GM21723 (cell line): ENCODE measurements around the gene MAPK8.
"Not testable (repeated sequence)": the region's sequence is repeated elsewhere in the genome, so short reads cannot be mapped to it uniquely, and the experiment has no call there.

Experiments
- ATAC-seq: cut with Tn5 transposase; IDR thresholded peaks from one replicate; pipeline ENCODE4 v1.9.1; 2021; ENCODE audit warnings: mild to moderate bottlenecking, moderate library complexity; ENCODE audit not compliant: unreplicated experiment

The MAPK8 gene

GRCh38 chr10:48414778-48415177, 108.3 kb downstream of the MAPK8 start:
- no peak for ATAC-seq

GRCh38 chr10:48416584-48417232, 110.2 kb downstream of the MAPK8 start:
- ATAC-seq, result no peak

GRCh38 chr10:48417374-48417773, 110.9 kb downstream of the MAPK8 start:
- no peak for ATAC-seq

- ATAC-seq, result no peak
Measured at GRCh38 chr10:48418189-48418788, 111.8 kb downstream of the MAPK8 start.

GRCh38 chr10:48419714-48420113, 113.2 kb downstream of the MAPK8 start:
- ATAC-seq, result no peak

- ATAC-seq, result not testable (repeated sequence)
Measured at GRCh38 chr10:48421862-48422261, 115.4 kb downstream of the MAPK8 start.

GRCh38 chr10:48423884-48424283, 117.4 kb downstream of the MAPK8 start:
- ATAC-seq, result no peak

- ATAC-seq, result no peak
Measured at GRCh38 chr10:48428896-48429295, 122.4 kb downstream of the MAPK8 start.

GRCh38 chr10:48429309-48429708, 122.8 kb downstream of the MAPK8 start:
- no peak for ATAC-seq

- ATAC-seq, result no peak
Measured at GRCh38 chr10:48430402-48430993, 124.0 kb downstream of the MAPK8 start.

- ATAC-seq, result no peak
Measured at GRCh38 chr10:48431871-48432270, 125.4 kb downstream of the MAPK8 start.

- no peak for ATAC-seq
Measured at GRCh38 chr10:48437546-48437945, 131.1 kb downstream of the MAPK8 start.

- no peak for ATAC-seq
Measured at GRCh38 chr10:48439031-48439430, 132.6 kb downstream of the MAPK8 start.

- no peak for ATAC-seq
Measured at GRCh38 chr10:48439581-48440041, 133.1 kb downstream of the MAPK8 start.

GRCh38 chr10:48440771-48441170, 134.3 kb downstream of the MAPK8 start:
- ATAC-seq, result no peak

GRCh38 chr10:48442090-48442808, 135.8 kb downstream of the MAPK8 start:
- no peak for ATAC-seq

- no peak for ATAC-seq
Measured at GRCh38 chr10:48442809-48443177, 136.3 kb downstream of the MAPK8 start.

GRCh38 chr10:48444266-48444665, 137.8 kb downstream of the MAPK8 start:
- no peak for ATAC-seq

GRCh38 chr10:48444861-48445841, 138.7 kb downstream of the MAPK8 start:
- ATAC-seq, result no peak

GRCh38 chr10:48445932-48446331, 139.5 kb downstream of the MAPK8 start:
- no peak for ATAC-seq

GRCh38 chr10:48446785-48447184, 140.3 kb downstream of the MAPK8 start:
- no peak for ATAC-seq
